Bronchus fibroblast of lung (primary cell): ENCODE data around the gene RABL2A. TPM values are rescaled to one million over a fixed set of nuclear protein-coding genes. Genes with fewer than 3 reads are reported as not detected.

Experiments used
- total RNA-seq: library from RNA; depleted of rRNA; stranded (reverse); fragments of >200 nt; gene quantifications from 2 replicates; pipeline ENCODE4 v1.2.3, GENCODE V29; 2015

The RABL2A gene
- 2.9 and 5.4 TPM in 2 replicates for total RNA-seq

GRCh38 chr2:113626616-113627330 lies at the start of gene RABL2A:
TSS of gene RABL2A (plus strand) at chr2:113627266. CDS start at chr2:113628607, 1,341 bp downstream.

Other genes starting within 250 kb of the RABL2A start
- gene ZNG1B, start 189.6 kb upstream of the RABL2A start, total RNA-seq, result 13.5 and 19.2 TPM in 2 replicates
- not detected in 2 replicates for gene FOXD4L1, start 128.6 kb upstream of the RABL2A start, total RNA-seq
- 30.1 and 31.4 TPM in 2 replicates for gene SLC35F5, start 129.4 kb downstream of the RABL2A start, total RNA-seq